ENCODE results near the gene ZSWIM6.

Gene ZSWIM6

GRCh38 chr5:61435368-61435767 is 103.3 kb downstream of the ZSWIM6 start:
- in situ Hi-C loops (cut with HindIII; ENCODE audit: low pct_unique_long_range_greater_than_20kb, low sequenced_read_pairs), result no loop called here
- no peak for TF ChIP-seq JUND (IDR thresholded peaks at IDR 0.05; ENCODE audit: low read depth)
- DNase-seq (ENCODE audit: low read depth in 1 of 2, low spot score in 1 of 2), result no peak

- in situ Hi-C loops (cut with HindIII; ENCODE audit: low pct_unique_long_range_greater_than_20kb, low sequenced_read_pairs), result no loop called here
- no peak for DNase-seq (ENCODE audit: low read depth in 1 of 2, low spot score in 1 of 2)
- TF ChIP-seq JUND (IDR thresholded peaks at IDR 0.05; ENCODE audit: low read depth), result no peak
These were observed 106.4 kb downstream of the ZSWIM6 start for GRCh38 chr5:61438298-61438970.

GRCh38 chr5:61440086-61440485 is 108.0 kb downstream of the ZSWIM6 start:
- in situ Hi-C loops (cut with HindIII; ENCODE audit: low pct_unique_long_range_greater_than_20kb, low sequenced_read_pairs), result no loop called here
- no peak for DNase-seq (ENCODE audit: low read depth in 1 of 2, low spot score in 1 of 2)
- TF ChIP-seq JUND (IDR thresholded peaks at IDR 0.05; ENCODE audit: low read depth), result no peak

- in situ Hi-C loops (cut with HindIII; ENCODE audit: low pct_unique_long_range_greater_than_20kb, low sequenced_read_pairs), result no loop called here
These were observed 108.5 kb downstream of the ZSWIM6 start for GRCh38 chr5:61440596-61440995.

GRCh38 chr5:61441742-61442141 is 109.7 kb downstream of the ZSWIM6 start:
- in situ Hi-C loops (cut with HindIII; ENCODE audit: low pct_unique_long_range_greater_than_20kb, low sequenced_read_pairs), result no loop called here
- no peak for TF ChIP-seq JUND (IDR thresholded peaks at IDR 0.05; ENCODE audit: low read depth)

More at GRCh38 chr5:61440596-61440995, 108.5 kb downstream of the ZSWIM6 start:
- TF ChIP-seq JUND (IDR thresholded peaks at IDR 0.05; ENCODE audit: low read depth), result no peak
- no peak for DNase-seq (ENCODE audit: low read depth in 1 of 2, low spot score in 1 of 2)

GRCh38 chr5:61447780-61448495 is 115.9 kb downstream of the ZSWIM6 start:
- no peak for TF ChIP-seq JUND (IDR thresholded peaks at IDR 0.05; ENCODE audit: low read depth)
- DNase-seq (ENCODE audit: low read depth in 1 of 2, low spot score in 1 of 2), result no peak
- in situ Hi-C loops (cut with HindIII; ENCODE audit: low pct_unique_long_range_greater_than_20kb, low sequenced_read_pairs), result no loop called here

More at GRCh38 chr5:61441742-61442141, 109.7 kb downstream of the ZSWIM6 start:
- DNase-seq (ENCODE audit: low read depth in 1 of 2, low spot score in 1 of 2), result no peak

- no peak for DNase-seq (ENCODE audit: low read depth in 1 of 2, low spot score in 1 of 2)
- TF ChIP-seq JUND (IDR thresholded peaks at IDR 0.05; ENCODE audit: low read depth), result no peak
- in situ Hi-C loops (cut with HindIII; ENCODE audit: low pct_unique_long_range_greater_than_20kb, low sequenced_read_pairs), result no loop called here
These were observed 117.9 kb downstream of the ZSWIM6 start for GRCh38 chr5:61449804-61450492.

- in situ Hi-C loops (cut with HindIII; ENCODE audit: low pct_unique_long_range_greater_than_20kb, low sequenced_read_pairs), result no loop called here
- DNase-seq (ENCODE audit: low read depth in 1 of 2, low spot score in 1 of 2), result peak in 1 of 2 experiments; percentile 15
- no peak for TF ChIP-seq JUND (IDR thresholded peaks at IDR 0.05; ENCODE audit: low read depth)
These were observed 118.6 kb downstream of the ZSWIM6 start for GRCh38 chr5:61450493-61451279.

GRCh38 chr5:61455179-61456006 is 123.3 kb downstream of the ZSWIM6 start:
- DNase-seq (ENCODE audit: low read depth in 1 of 2, low spot score in 1 of 2), result no peak
- no peak for TF ChIP-seq JUND (IDR thresholded peaks at IDR 0.05; ENCODE audit: low read depth)
- in situ Hi-C loops (cut with HindIII; ENCODE audit: low pct_unique_long_range_greater_than_20kb, low sequenced_read_pairs), result no loop called here

GRCh38 chr5:61460471-61460870 is 128.4 kb downstream of the ZSWIM6 start:
- in situ Hi-C loops (cut with HindIII; ENCODE audit: low pct_unique_long_range_greater_than_20kb, low sequenced_read_pairs), result no loop called here
- no peak for DNase-seq (ENCODE audit: low read depth in 1 of 2, low spot score in 1 of 2)
- TF ChIP-seq JUND (IDR thresholded peaks at IDR 0.05; ENCODE audit: low read depth), result no peak

GRCh38 chr5:61461417-61461816 is 129.4 kb downstream of the ZSWIM6 start:
- DNase-seq (ENCODE audit: low read depth in 1 of 2, low spot score in 1 of 2), result no peak
- TF ChIP-seq JUND (IDR thresholded peaks at IDR 0.05; ENCODE audit: low read depth), result no peak
- in situ Hi-C loops (cut with HindIII; ENCODE audit: low pct_unique_long_range_greater_than_20kb, low sequenced_read_pairs), result no loop called here
